Keratinocyte (primary cell): ENCODE results near the gene SERPINB1. TPM values are rescaled to one million over a fixed set of nuclear protein-coding genes. Genes with fewer than 3 reads are reported as not detected.
A peak's percentile ranks its signal among the peaks of the same experiment; 100 is the strongest.

Experiments
- DNase-seq: peaks from one replicate; pipeline ENCODE4 v3.0.0-alpha.2; 2011; ENCODE audit warnings: low read depth, missing footprints, low spot score
- FAIRE-seq: peaks from 2 replicates; lab custom pipeline; 2011; peaks lifted over from hg19 to GRCh38; lab: Jason Lieb, UNC
- H2AFZ ChIP-seq: 2 replicates; pipeline ENCODE4 v1.6.0; 2012; ENCODE audit warnings: low read length, control low read depth, inconsistent platforms; ENCODE audit not compliant: control insufficient read depth
- H3K27ac ChIP-seq: 2 replicates; pipeline ENCODE4 v1.5.1; 2011; ENCODE audit warnings: low read length; ENCODE audit not compliant: control insufficient read depth, insufficient read depth
- H3K27me3 ChIP-seq: 3 replicates; pipeline ENCODE4 v1.6.0; 2011; ENCODE audit warnings: low read length; ENCODE audit not compliant: control insufficient read depth, insufficient read depth; ENCODE audit errors: extremely low read depth
- H3K36me3 ChIP-seq, 2 experiments: 2 replicates in 1 of 2; 3 replicates in 1 of 2; pipeline ENCODE4 v1.5.1; 2011; ENCODE audit warnings: low read length in 2 of 2, mild to moderate bottlenecking in 1 of 2; ENCODE audit not compliant: control insufficient read depth in 2 of 2, insufficient read depth in 2 of 2; ENCODE audit errors: extremely low read depth in 1 of 2
- H3K4me1 ChIP-seq: 3 replicates; pipeline ENCODE4 v1.5.1; 2011; ENCODE audit warnings: low read length; ENCODE audit not compliant: control insufficient read depth, insufficient read depth; ENCODE audit errors: extremely low read depth
- H3K4me2 ChIP-seq: 3 replicates; pipeline ENCODE4 v1.6.0; 2011; ENCODE audit warnings: low read depth, low read length; ENCODE audit not compliant: control insufficient read depth, insufficient read depth; ENCODE audit errors: extremely low read depth
- H3K4me3 ChIP-seq, 3 experiments: fragments of 200-600 bp in 1 of 3; sonication (generic) in 1 of 3; 2 replicates in 2 of 3; 3 replicates in 1 of 3; pipeline ENCODE4 v1.5.1; 2011 to 2016; ENCODE audit warnings: low read length in 3 of 3, mild to moderate bottlenecking in 3 of 3, control low read depth in 2 of 3, inconsistent platforms in 1 of 3, low read depth in 1 of 3, mixed read lengths in 1 of 3, mixed run types in 1 of 3, moderate library complexity in 1 of 3; ENCODE audit not compliant: control insufficient read depth in 2 of 3, insufficient read depth in 2 of 3; ENCODE audit errors: extremely low read depth in 1 of 3
- H3K79me2 ChIP-seq: 2 replicates; pipeline ENCODE4 v1.6.0; 2012; ENCODE audit warnings: low read length; ENCODE audit not compliant: control insufficient read depth, insufficient read depth
- H3K9ac ChIP-seq: 3 replicates; pipeline ENCODE4 v1.6.0; 2011; ENCODE audit warnings: low read length; ENCODE audit not compliant: control insufficient read depth, insufficient read depth; ENCODE audit errors: extremely low read depth
- H3K9me1 ChIP-seq: 3 replicates; pipeline ENCODE4 v1.6.0; 2011; ENCODE audit warnings: low read length; ENCODE audit not compliant: control insufficient read depth, insufficient read depth; ENCODE audit errors: extremely low read depth
- H3K9me3 ChIP-seq: 2 replicates; pipeline ENCODE4 v1.5.1; 2012; ENCODE audit warnings: low read depth, low read length; ENCODE audit not compliant: control insufficient read depth
- H4K20me1 ChIP-seq: 3 replicates; pipeline ENCODE4 v1.6.0; 2011; ENCODE audit warnings: low read length; ENCODE audit not compliant: control insufficient read depth, insufficient read depth; ENCODE audit errors: extremely low read depth
- EZH2 ChIP-seq: IDR thresholded peaks from one replicate; pipeline ENCODE4 v1.6.1; 2012; ENCODE audit warnings: inconsistent platforms, mild to moderate bottlenecking, low read length, moderate library complexity
- dilution Hi-C: fragments of 300-500 bp; cut with MboI; formaldehyde crosslinking; loops from one replicate; pipeline ENCODE4 v1.7.0; 2020; ENCODE audit warnings: low sequenced_read_pairs; ENCODE audit not compliant: extremely low pct_ligation_motif_present
- polyA plus RNA-seq, 5 experiments: library from polyadenylated mRNA; depleted of rRNA in 3 of 5; stranded (reverse) in 3 of 5; stranded (forward) in 1 of 5; unstranded in 1 of 5; fragments of >200 nt; gene quantifications; 1 replicate in 1 of 5; 2 replicates in 3 of 5; 3 replicates in 1 of 5; pipeline versions ENCODE4 v1.2.1 to v1.2.3, GENCODE V29; 2011 to 2012; ENCODE audit warnings: missing spikeins in 2 of 5, low read depth in 1 of 5, low replicate concordance in 1 of 5
- TF ChIP-seq, protein P1 (sequence below), 3 experiments: IDR thresholded peaks in 1 of 3; conservative IDR thresholded peaks in 1 of 3; optimal IDR thresholded peaks in 1 of 3; 2 replicates in 2 of 3; 3 replicates in 1 of 3; pipeline versions ENCODE3 to v1.5.1; 2011; ENCODE audit warnings: low read length in 3 of 3, mild to moderate bottlenecking in 3 of 3, moderate library complexity in 2 of 3, control low read depth in 1 of 3, inconsistent platforms in 1 of 3; ENCODE audit not compliant: insufficient read depth in 2 of 3; ENCODE audit errors: extremely low read depth in 1 of 3

The SERPINB1 gene
- polyA plus RNA-seq, 1 donor (not counting 4 experiments of a cell fraction or from before 2014, with no cell fraction given): 71.9 TPM

- peak overlapping the region; percentile 42 for H2AFZ ChIP-seq
- peak; percentile 87 for FAIRE-seq
Observed at GRCh38 chr6:2817903-2818443, 23.7 kb downstream of the SERPINB1 start.

DNA sequence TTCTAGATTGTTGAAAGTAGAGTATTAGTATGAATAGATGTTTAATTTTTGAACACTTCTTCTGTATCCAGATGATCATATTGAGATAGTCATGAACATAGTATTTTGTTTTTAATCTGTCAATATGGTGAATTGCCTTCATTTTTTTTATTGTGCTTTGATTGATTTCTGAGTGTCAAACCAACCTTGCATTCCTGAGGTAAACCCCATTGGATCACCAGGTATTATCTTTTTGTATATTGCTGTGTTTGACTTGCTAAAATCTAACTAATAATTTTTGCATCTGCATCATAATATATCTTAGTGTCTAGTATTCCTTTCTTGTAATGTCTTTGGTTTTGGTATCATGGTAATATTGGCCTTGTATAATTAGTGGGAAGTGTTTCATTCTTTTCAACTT is 25.5 kb downstream of the SERPINB1 start:
- H3K79me2 ChIP-seq: no peaks in the 10 kb centered on the region
- no peaks in the 10 kb centered on the region for H3K27me3 ChIP-seq
- H3K4me3 ChIP-seq: no peak overlapping the region
- dilution Hi-C loops: no loop called here
- TF ChIP-seq, protein P1, sequence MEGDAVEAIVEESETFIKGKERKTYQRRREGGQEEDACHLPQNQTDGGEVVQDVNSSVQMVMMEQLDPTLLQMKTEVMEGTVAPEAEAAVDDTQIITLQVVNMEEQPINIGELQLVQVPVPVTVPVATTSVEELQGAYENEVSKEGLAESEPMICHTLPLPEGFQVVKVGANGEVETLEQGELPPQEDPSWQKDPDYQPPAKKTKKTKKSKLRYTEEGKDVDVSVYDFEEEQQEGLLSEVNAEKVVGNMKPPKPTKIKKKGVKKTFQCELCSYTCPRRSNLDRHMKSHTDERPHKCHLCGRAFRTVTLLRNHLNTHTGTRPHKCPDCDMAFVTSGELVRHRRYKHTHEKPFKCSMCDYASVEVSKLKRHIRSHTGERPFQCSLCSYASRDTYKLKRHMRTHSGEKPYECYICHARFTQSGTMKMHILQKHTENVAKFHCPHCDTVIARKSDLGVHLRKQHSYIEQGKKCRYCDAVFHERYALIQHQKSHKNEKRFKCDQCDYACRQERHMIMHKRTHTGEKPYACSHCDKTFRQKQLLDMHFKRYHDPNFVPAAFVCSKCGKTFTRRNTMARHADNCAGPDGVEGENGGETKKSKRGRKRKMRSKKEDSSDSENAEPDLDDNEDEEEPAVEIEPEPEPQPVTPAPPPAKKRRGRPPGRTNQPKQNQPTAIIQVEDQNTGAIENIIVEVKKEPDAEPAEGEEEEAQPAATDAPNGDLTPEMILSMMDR (optimal IDR thresholded peaks at IDR 0.05 in 1 of 3, IDR thresholded peaks at IDR 0.05 in 1 of 3, conservative IDR thresholded peaks at IDR 0.05 in 1 of 3; ENCODE audit: extremely low read depth in 1 of 3, insufficient read depth in 2 of 3, low read length in 3 of 3): no peak
- no peak for TF ChIP-seq EZH2
- H3K36me3 ChIP-seq: no peaks in the 10 kb centered on the region
- no peak overlapping the region for H3K9ac ChIP-seq
- no peak overlapping the region for H3K4me2 ChIP-seq
- no peaks in the 10 kb centered on the region for H3K9me1 ChIP-seq
- H3K9me3 ChIP-seq: peaks cover 3% of the 10 kb centered on the region
- H2AFZ ChIP-seq: no peak overlapping the region
- no peaks in the 10 kb centered on the region for H4K20me1 ChIP-seq
- FAIRE-seq: no peak
- no peak overlapping the region for H3K27ac ChIP-seq
- DNase-seq: no peak
- peaks cover 24% of the 10 kb centered on the region for H3K4me1 ChIP-seq

More at GRCh38 chr6:2817903-2818443, 23.7 kb downstream of the SERPINB1 start:
- H3K9me1 ChIP-seq: no peaks in the 10 kb centered on the region
- peak overlapping the region in 1 of 3 experiments; percentile 6 for H3K4me3 ChIP-seq
- TF ChIP-seq, protein P1 (optimal IDR thresholded peaks at IDR 0.05 in 1 of 3, IDR thresholded peaks at IDR 0.05 in 1 of 3, conservative IDR thresholded peaks at IDR 0.05 in 1 of 3; ENCODE audit: extremely low read depth in 1 of 3, insufficient read depth in 2 of 3, low read length in 3 of 3): no peak
- TF ChIP-seq EZH2: no peak
- peaks cover 3% of the 10 kb centered on the region for H3K9me3 ChIP-seq
- H3K27me3 ChIP-seq: no peaks in the 10 kb centered on the region
- H3K79me2 ChIP-seq: no peaks in the 10 kb centered on the region
- peak overlapping the region; percentile 74 for H3K4me2 ChIP-seq
- peak overlapping the region; percentile 98 for H3K27ac ChIP-seq
- no peaks in the 10 kb centered on the region for H4K20me1 ChIP-seq
- no peaks in the 10 kb centered on the region for H3K36me3 ChIP-seq
- H3K4me1 ChIP-seq: peaks cover 23% of the 10 kb centered on the region
- dilution Hi-C loops: no loop called here
- H3K9ac ChIP-seq: peak overlapping the region; percentile 61
- DNase-seq: peak; percentile 77
